HepG2 (cell line): ENCODE measurements around the gene MAPK8IP3. TPM values are rescaled to one million over a fixed set of nuclear protein-coding genes. Genes with fewer than 3 reads are reported as not detected.

ENCODE experiments used
- ATAC-seq: fragments of 200-7000 bp; cut with Tn5 transposase; 3 replicates; pipeline ENCODE4 v1.9.1; 2020; ENCODE audit warnings: mild to moderate bottlenecking, moderate library complexity
- BruUV-seq: library from RNA; stranded (reverse); fragments of 400-500 nt; replicated peaks from 2 replicates; lab custom pipeline; 2021; lab: Mats Ljungman, UMichigan
- CTCF ChIA-PET: fragments of 300-600 bp; formaldehyde crosslinking; extraction: SDS; loops from one replicate; lab custom pipeline; 2021; ENCODE audit warnings: low total read pairs, inconsistent platforms, low intra/inter-chr PET ratio; lab: Yijun Ruan, JAX
- POLR2A ChIA-PET: fragments of 350-600 bp; sonication (Branson Sonifier 250); formaldehyde crosslinking; loops from one replicate; lab custom pipeline; 2020; ENCODE audit warnings: antibody characterized with exemption, inconsistent platforms; lab: Yijun Ruan, JAX
- DNase-seq: peaks from one replicate; pipeline ENCODE4 v3.0.0-alpha.2; 2015; ENCODE audit warnings: low spot score
- FAIRE-seq: peaks from 3 replicates; lab custom pipeline; 2011; peaks lifted over from hg19 to GRCh38; lab: Jason Lieb, UNC
- H2AFZ ChIP-seq: one replicate; pipeline ENCODE4 v1.6.1; 2011; ENCODE audit warnings: low read length, inconsistent platforms
- H3K27ac ChIP-seq: fragments of 300-600 bp; 3 replicates; pipeline ENCODE4 v1.8.0; 2011; ENCODE audit warnings: mixed run types, mild to moderate bottlenecking, mixed read lengths, low read length, inconsistent platforms; ENCODE audit not compliant: insufficient read depth; ENCODE audit errors: extremely low read length
- H3K27me3 ChIP-seq, 2 experiments: fragments of 200-600 bp in 1 of 2; 2 replicates in 1 of 2; 3 replicates in 1 of 2; pipeline versions ENCODE4 v1.6.0 to v1.8.0; 2011; ENCODE audit warnings: low read length in 2 of 2, mild to moderate bottlenecking in 2 of 2, moderate library complexity in 2 of 2, inconsistent platforms in 1 of 2; ENCODE audit not compliant: insufficient read depth in 2 of 2, control insufficient read depth in 1 of 2
- H3K36me3 ChIP-seq, 2 experiments: fragments of 200-600 bp in 1 of 2; replicated peaks in 1 of 2; 2 replicates in 1 of 2; 3 replicates in 1 of 2; pipeline versions ENCODE4 v1.5.1 to v1.8.0; 2011; ENCODE audit warnings: low read length in 2 of 2, inconsistent platforms in 1 of 2; ENCODE audit not compliant: insufficient read depth in 2 of 2, control insufficient read depth in 1 of 2
- H3K4me1 ChIP-seq: 2 replicates; pipeline ENCODE4 v1.5.1; 2012; ENCODE audit warnings: low read length, inconsistent platforms; ENCODE audit not compliant: insufficient read depth
- H3K4me2 ChIP-seq: 2 replicates; pipeline ENCODE4 v1.6.0; 2011; ENCODE audit warnings: low read depth, low read length, inconsistent platforms
- H3K4me3 ChIP-seq, 3 experiments: fragments of 200-600 bp in 1 of 3; sonication (generic), shearing (Covaris generic) in 1 of 3; replicated peaks in 1 of 3; 2 replicates each; pipeline ENCODE4 v1.5.1; 2011 to 2016; ENCODE audit warnings: low read length in 3 of 3, inconsistent platforms in 2 of 3, low read depth in 2 of 3, mild to moderate bottlenecking in 2 of 3, control low read depth in 1 of 3, mixed read lengths in 1 of 3; ENCODE audit not compliant: insufficient read depth in 1 of 3
- H3K79me2 ChIP-seq: one replicate; pipeline ENCODE4 v1.6.1; 2011; ENCODE audit warnings: low read length, inconsistent platforms; ENCODE audit not compliant: insufficient read depth
- H3K9ac ChIP-seq: 2 replicates; pipeline ENCODE4 v1.6.0; 2011; ENCODE audit warnings: mild to moderate bottlenecking, low read depth, low read length, inconsistent platforms; ENCODE audit not compliant: insufficient read depth
- H3K9me3 ChIP-seq: 2 replicates; pipeline ENCODE4 v1.5.1; 2012; ENCODE audit warnings: mild to moderate bottlenecking, low read length
- H4K20me1 ChIP-seq: 2 replicates; pipeline ENCODE4 v1.6.0; 2011; ENCODE audit warnings: inconsistent platforms, mild to moderate bottlenecking, low read length, moderate library complexity; ENCODE audit not compliant: insufficient read depth
- FLYWCH1 ChIP-seq: sonication (generic); formaldehyde crosslinking; IDR thresholded peaks from 2 replicates; pipeline ENCODE4 v1.8.1; 2023; ENCODE audit warnings: mild to moderate bottlenecking, missing genetic modification reagents
- FOXP1 ChIP-seq, 2 experiments: fragments of 450-650 bp in 1 of 2; IDR thresholded peaks; 2 replicates each; pipeline ENCODE4 v1.6.1; 2017 to 2018; ENCODE audit warnings: antibody characterized with exemption in 1 of 2
- HCFC1 ChIP-seq: fragments of 150-350 bp; IDR thresholded peaks from 2 replicates; pipeline ENCODE4 v1.6.1; 2014; ENCODE audit warnings: low read depth, low read length
- KMT2A ChIP-seq: sonication (generic); formaldehyde crosslinking; IDR thresholded peaks from 2 replicates; pipeline ENCODE4 v1.4.0; 2020; ENCODE audit warnings: missing genetic modification reagents
- LRRFIP1 ChIP-seq: sonication (generic); formaldehyde crosslinking; conservative IDR thresholded peaks from 2 replicates; pipeline ENCODE4 v1.4.0; 2020; ENCODE audit warnings: missing genetic modification reagents
- NFE2 ChIP-seq: sonication (generic); formaldehyde crosslinking; IDR thresholded peaks from 2 replicates; pipeline ENCODE4 v1.4.0; 2020; ENCODE audit warnings: missing genetic modification reagents
- RFXANK ChIP-seq: IDR thresholded peaks from 2 replicates; pipeline ENCODE4 v1.6.1; 2016
- SOX5 ChIP-seq: IDR thresholded peaks from 2 replicates; pipeline ENCODE4 v1.6.1; 2016; ENCODE audit warnings: borderline replicate concordance
- TGIF2 ChIP-seq: IDR thresholded peaks from 2 replicates; pipeline ENCODE4 v1.6.1; 2016; ENCODE audit warnings: control low read depth, missing compliant biosample characterization
- ZBTB37 ChIP-seq: sonication (generic); formaldehyde crosslinking; IDR thresholded peaks from 2 replicates; pipeline ENCODE4 v1.4.0; 2020; ENCODE audit warnings: mild to moderate bottlenecking, missing genetic modification reagents
- ZNF230 ChIP-seq: sonication (generic); formaldehyde crosslinking; IDR thresholded peaks from 2 replicates; pipeline ENCODE4 v1.4.0; 2020; ENCODE audit warnings: mild to moderate bottlenecking, missing genetic modification reagents
- ZNF296 ChIP-seq: sonication (generic); formaldehyde crosslinking; conservative IDR thresholded peaks from 2 replicates; pipeline ENCODE4 v1.5.0; 2020; ENCODE audit warnings: mild to moderate bottlenecking, missing genetic modification reagents
- ZNF547 ChIP-seq: sonication (generic); formaldehyde crosslinking; IDR thresholded peaks from 2 replicates; pipeline ENCODE4 v1.5.1; 2020; ENCODE audit warnings: mild to moderate bottlenecking, missing genetic modification reagents
- ZNF629 ChIP-seq: sonication (generic); formaldehyde crosslinking; conservative IDR thresholded peaks from 2 replicates; pipeline ENCODE4 v1.5.0; 2020; ENCODE audit warnings: missing genetic modification reagents
- ZNF670 ChIP-seq: sonication (generic); formaldehyde crosslinking; IDR thresholded peaks from 2 replicates; pipeline ENCODE4 v1.8.0; 2022; ENCODE audit warnings: mild to moderate bottlenecking, missing genetic modification reagents, borderline replicate concordance
- ZSCAN21 ChIP-seq: sonication (generic); formaldehyde crosslinking; IDR thresholded peaks from 2 replicates; pipeline ENCODE4 v1.8.0; 2022; ENCODE audit warnings: mild to moderate bottlenecking, missing genetic modification reagents, moderate library complexity, borderline replicate concordance
- WGBS: methylation state at CpG from one replicate; pipeline ENCODE4 v1.1.6; 2017; ENCODE audit warnings: low lambda C conversion rate; 5-methylcytosine and 5-hydroxymethylcytosine counted together
- in situ Hi-C: cut with HindIII; loops from 2 replicates; pipeline ENCODE4 v1.10.0; 2017; ENCODE audit warnings: low pct_unique_long_range_greater_than_20kb; ENCODE audit not compliant: extremely low pct_ligation_motif_present
- intact Hi-C: fragments of 100-400 bp; cut with micrococcal nuclease; formaldehyde crosslinking; loops from one replicate; pipeline ENCODE4 v1.10.0; 2022; ENCODE audit not compliant: unreplicated experiment
- polyA plus RNA-seq, 8 experiments: library from polyadenylated mRNA; depleted of rRNA in 3 of 8; stranded (reverse) in 7 of 8; unstranded in 1 of 8; fragments of >200 nt; fragmentation: Illumina TruSeq in 4 of 8; extraction: Trizol in 4 of 8; gene quantifications; 2 replicates each; pipeline versions ENCODE4 v1.2.1 to v1.2.3, GENCODE V29; 2011 to 2016; ENCODE audit warnings: low read depth in 4 of 8, missing spikeins in 1 of 8, mixed read lengths in 1 of 8; ENCODE audit not compliant: insufficient read depth in 1 of 8
- total RNA-seq, 5 experiments: library from RNA; depleted of rRNA; stranded (reverse); fragments of >200 nt; fragmentation: Illumina TruSeq; extraction: Trizol; gene quantifications; 2 replicates each; pipeline ENCODE4 v1.2.3, GENCODE V29; 2016; ENCODE audit warnings: low read depth in 1 of 5
- TF ChIP-seq, protein P1 (sequence below): sonication (generic); formaldehyde crosslinking; IDR thresholded peaks from 2 replicates; pipeline ENCODE4 v1.4.0; 2020; ENCODE audit warnings: low read depth, mild to moderate bottlenecking, missing genetic modification reagents

MAPK8IP3 gene
- total and polyA plus RNA-seq, 2 of the 13 experiments (the other 11 are each of a cell fraction or from before 2014, with no cell fraction given), result 25.1 to 41.7 TPM

DNA sequence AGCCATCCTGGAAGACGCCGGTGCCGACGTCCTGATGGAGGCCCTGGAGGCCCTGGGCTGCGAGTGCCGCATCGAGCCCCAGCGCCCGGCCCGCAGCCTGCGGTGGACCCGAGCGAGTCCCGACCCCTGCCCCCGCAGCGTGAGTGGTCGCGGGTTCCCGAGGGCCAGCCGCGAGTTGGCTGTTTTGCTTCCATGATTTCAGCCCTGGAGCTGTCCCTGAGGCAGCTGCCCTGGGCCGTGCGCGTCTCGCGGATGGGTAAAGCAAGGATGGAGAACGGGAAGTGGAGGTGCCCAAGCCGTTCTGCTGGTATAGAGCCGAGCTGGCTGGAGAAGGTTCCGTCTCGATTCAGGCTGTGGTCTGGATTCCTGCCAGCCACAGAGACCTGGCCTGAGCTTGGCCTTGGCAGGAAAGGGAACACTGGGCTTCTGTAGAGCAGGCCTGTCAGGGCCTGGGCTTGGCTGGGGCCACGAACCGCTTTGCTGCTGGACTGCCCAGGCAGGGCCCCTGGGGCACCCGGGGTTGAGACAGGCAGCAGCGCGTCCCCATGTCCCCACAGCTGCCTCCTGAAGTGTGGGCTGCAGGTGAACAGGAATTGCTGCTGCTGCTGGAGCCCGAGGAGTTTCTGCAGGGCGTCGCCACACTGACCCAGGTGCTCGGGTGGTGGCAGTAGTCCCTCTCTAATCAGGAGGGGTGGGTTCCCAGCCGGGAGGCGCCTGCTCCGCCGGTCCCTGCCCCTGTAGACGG is 67.9 kb downstream of the MAPK8IP3 start:
- H3K79me2 ChIP-seq, result peaks cover 30% of the 10 kb centered on the region
- no peaks in the 10 kb centered on the region for H4K20me1 ChIP-seq
- H3K4me1 ChIP-seq, result peaks cover 12% of the 10 kb centered on the region
- WGBS, result no CpG with 5 or more reads among the region's 45 CpGs
- peaks cover 6 to 21% of the 10 kb centered on the region in 2 experiments; a peak in 4 of 5 replicates for H3K36me3 ChIP-seq
- ChIA-PET CTCF (interaction anchor here (1.8 to 2.2 kb wide), 2 partner anchors 39 to 50 kb away, joined by 9 to 11 read pairs; no protein-coding TSS in a partner anchor), POLR2A (interaction anchor here (0.8 to 3.8 kb wide), 4 partner anchors 9 to 54 kb away, joined by 3 to 23 read pairs (median 7); partner anchors contain the start of genes FAHD1, IGFALS, NUBP2 and SPSB3)
- peak overlapping the region; percentile 91 for H3K4me2 ChIP-seq
- no TSS peak for BruUV-seq
- H2AFZ ChIP-seq, result no peak overlapping the region
- DNase-seq (no peak), ATAC-seq (peak; percentile 1), FAIRE-seq (no peak)
- in situ Hi-C loops, result no loop called here
- peak overlapping the region; percentile 99 for H3K9ac ChIP-seq
- H3K9me3 ChIP-seq, result no peaks in the 10 kb centered on the region
- peak overlapping the region; percentile 94 to 96 (median 95) for H3K4me3 ChIP-seq
- intact Hi-C loops, result loop anchor here (5.0 kb wide), 1 partner anchor 38 kb away; no protein-coding TSS in a partner anchor
- peak overlapping the region; percentile 90 for H3K27ac ChIP-seq
- no peaks in the 10 kb centered on the region; a peak in 2 of 5 replicates for H3K27me3 ChIP-seq
- TF ChIP-seq ZNF296 (no peak), ZNF629 (CRISPR knock-in tag) (no peak), RFXANK (CRISPR knock-in tag) (no peak), FOXP1 (IDR thresholded peaks at IDR 0.05) (no peak), FOXP1 (CRISPR knock-in tag; IDR thresholded peaks at IDR 0.05) (no peak), ZBTB37 (CRISPR knock-in tag) (no peak), FLYWCH1 (no peak), ZSCAN21 (CRISPR knock-in tag) (no peak), ZNF547 (CRISPR knock-in tag) (no peak), ZNF670 (CRISPR knock-in tag) (0 out of 2 replicates have a peak, but pooled peaks have one; percentile 6), LRRFIP1 (CRISPR knock-in tag) (no peak), NFE2 (no peak), ZNF230 (peak; percentile 81; the same call in 1 of the 2 replicates), TGIF2 (CRISPR knock-in tag) (no peak), KMT2A (CRISPR knock-in tag) (peak; percentile 30; the same call in 1 of the 2 replicates), SOX5 (no peak), HCFC1 (no peak)
- TF ChIP-seq, protein P1, sequence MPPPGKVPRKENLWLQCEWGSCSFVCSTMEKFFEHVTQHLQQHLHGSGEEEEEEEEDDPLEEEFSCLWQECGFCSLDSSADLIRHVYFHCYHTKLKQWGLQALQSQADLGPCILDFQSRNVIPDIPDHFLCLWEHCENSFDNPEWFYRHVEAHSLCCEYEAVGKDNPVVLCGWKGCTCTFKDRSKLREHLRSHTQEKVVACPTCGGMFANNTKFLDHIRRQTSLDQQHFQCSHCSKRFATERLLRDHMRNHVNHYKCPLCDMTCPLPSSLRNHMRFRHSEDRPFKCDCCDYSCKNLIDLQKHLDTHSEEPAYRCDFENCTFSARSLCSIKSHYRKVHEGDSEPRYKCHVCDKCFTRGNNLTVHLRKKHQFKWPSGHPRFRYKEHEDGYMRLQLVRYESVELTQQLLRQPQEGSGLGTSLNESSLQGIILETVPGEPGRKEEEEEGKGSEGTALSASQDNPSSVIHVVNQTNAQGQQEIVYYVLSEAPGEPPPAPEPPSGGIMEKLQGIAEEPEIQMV (CRISPR knock-in tag), result no peak
